ENCODE data around the gene RUBCNL.

- TF ChIP-seq CTCF (IDR thresholded peaks at IDR 0.05; ENCODE audit: low read length) (no peak), EZH2 (optimal IDR thresholded peaks at IDR 0.05; ENCODE audit: low read depth, low read length) (no peak), EZH2phosphoT487 (IDR thresholded peaks at IDR 0.05; ENCODE audit: low read length) (no peak)
These were observed 72.0 kb downstream of the RUBCNL start for GRCh38 chr13:46315036-46315435.
